HG02870 (cell line): Measurements from ENCODE around the gene TNK2.
"Not testable (repeated sequence)": the region's sequence is repeated elsewhere in the genome, so short reads cannot be mapped to it uniquely, and the experiment has no call there.

ENCODE experiments used
- ATAC-seq: cut with Tn5 transposase; IDR thresholded peaks from one replicate; pipeline ENCODE4 v1.9.1; 2021; ENCODE audit warnings: mild to moderate bottlenecking, moderate library complexity; ENCODE audit not compliant: unreplicated experiment

Gene TNK2

GRCh38 chr3:195907934-195908693, at the start of gene TNK2:
TNK2 (minus strand) TSS chr3:195908551; CDS start chr3:195888588, 19,963 bp downstream.
- no peak for ATAC-seq

GRCh38 chr3:195956577-195956976, 48.2 kb upstream of the TNK2 start:
- ATAC-seq, result no peak

GRCh38 chr3:195955416-195955841, 47.1 kb upstream of the TNK2 start:
- ATAC-seq, result not testable (repeated sequence)

GRCh38 chr3:195954752-195955119, 46.4 kb upstream of the TNK2 start:
- peak; percentile 40 for ATAC-seq

- ATAC-seq, result peak; percentile 85
Observed at GRCh38 chr3:195954052-195954751, 45.9 kb upstream of the TNK2 start.

- not testable (repeated sequence) for ATAC-seq
Observed at GRCh38 chr3:195952590-195952989, 44.2 kb upstream of the TNK2 start.

GRCh38 chr3:195951443-195952177, 43.3 kb upstream of the TNK2 start:
- ATAC-seq, result not testable (repeated sequence)

GRCh38 chr3:195950731-195951130, 42.4 kb upstream of the TNK2 start:
- not testable (repeated sequence) for ATAC-seq

- not testable (repeated sequence) for ATAC-seq
Observed at GRCh38 chr3:195950164-195950563, 41.8 kb upstream of the TNK2 start.

- not testable (repeated sequence) for ATAC-seq
Observed at GRCh38 chr3:195946910-195947699, 38.8 kb upstream of the TNK2 start.

GRCh38 chr3:195941265-195941815, 33.0 kb upstream of the TNK2 start:
- ATAC-seq, result not testable (repeated sequence)

- ATAC-seq, result not testable (repeated sequence)
Observed at GRCh38 chr3:195940806-195941205, 32.5 kb upstream of the TNK2 start.

- ATAC-seq, result not testable (repeated sequence)
Observed at GRCh38 chr3:195939526-195940470, 31.4 kb upstream of the TNK2 start.

- not testable (repeated sequence) for ATAC-seq
Observed at GRCh38 chr3:195933044-195933430, 24.7 kb upstream of the TNK2 start.

- ATAC-seq, result no peak
Observed at GRCh38 chr3:195932418-195933043, 24.2 kb upstream of the TNK2 start.

- no peak for ATAC-seq
Observed at GRCh38 chr3:195931582-195932273, 23.4 kb upstream of the TNK2 start.

GRCh38 chr3:195929452-195929851, 21.1 kb upstream of the TNK2 start:
- no peak for ATAC-seq

- ATAC-seq, result no peak
Observed at GRCh38 chr3:195921334-195921791, 13.0 kb upstream of the TNK2 start.
